Activated gamma-delta T cell treated with Interleukin-2 at 50 U/mL for 16 hours (primary cell): ENCODE measurements around the gene PCNT.

ENCODE experiments used
- DNase-seq: peaks from one replicate; pipeline ENCODE4 v3.0.0-alpha.2; 2020

The PCNT gene

GRCh38 chr21:46492851-46493250 lies 168.9 kb downstream of the PCNT start:
- DNase-seq: no peak

GRCh38 chr21:46493828-46494227 lies 169.9 kb downstream of the PCNT start:
- no peak for DNase-seq
